ENCODE results near the gene VAMP1. TPM values are rescaled to one million over a fixed set of nuclear protein-coding genes. Genes with fewer than 3 reads are reported as not detected.
"Not testable (repeated sequence)": the region's sequence is repeated elsewhere in the genome, so short reads cannot be mapped to it uniquely, and the experiment has no call there.

Gene VAMP1
- total RNA-seq, 2 donors from 2014 or later = 3.9 to 4.1 TPM

DNA sequence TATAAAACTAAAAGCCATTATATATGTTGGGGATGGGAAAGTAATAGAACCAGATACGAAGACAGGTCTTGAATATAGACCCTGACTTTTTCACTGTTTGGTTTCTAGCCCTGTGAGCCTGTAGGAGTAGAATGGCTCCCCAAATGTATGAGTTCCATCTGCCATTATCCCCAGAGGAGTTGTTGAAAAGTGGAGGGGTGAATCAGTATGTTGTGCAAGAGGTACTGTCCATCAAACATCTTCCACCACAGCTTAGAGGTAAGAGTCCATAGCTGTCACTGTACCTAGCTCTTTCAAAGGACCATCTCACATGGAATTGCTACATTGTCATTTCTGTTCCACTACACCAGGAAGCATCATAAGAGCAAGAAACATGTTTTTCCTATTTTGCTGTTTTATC, 24.5 kb upstream of the VAMP1 start:
- peak overlapping the region; percentile 76 for H3K4me3 ChIP-seq

GRCh38 chr12:6494258-6494743, 23.8 kb upstream of the VAMP1 start:
- no peak for DNase-seq
- H3K27me3 ChIP-seq = no peaks in the 10 kb centered on the region
- intact Hi-C loops (cut with DNase I) = no loop called here
- peaks cover 3% of the 10 kb centered on the region for H3K4me1 ChIP-seq
- H3K27ac ChIP-seq = peak overlapping the region; percentile 99
- TF ChIP-seq CTCF (IDR thresholded peaks at IDR 0.05) = no peak
- H3K9ac ChIP-seq (ENCODE audit: low read depth in 2 of 2, low read length in 2 of 2) = peak overlapping the region in 1 of 2 donors; percentile 98
- no peaks in the 10 kb centered on the region for H3K36me3 ChIP-seq
- no peaks in the 10 kb centered on the region for H3K9me3 ChIP-seq
- H3K4me3 ChIP-seq = peak overlapping the region; percentile 76

More for the DNA sequence above, 24.5 kb upstream of the VAMP1 start:
- Histone ChIP-seq H3K9ac (ENCODE audit: low read depth in 2 of 2, low read length in 2 of 2) (peak overlapping the region in 1 of 2 donors; percentile 98), H3K9me3 (no peaks in the 10 kb centered on the region), H3K27me3 (no peaks in the 10 kb centered on the region), H3K4me1 (peaks cover 3% of the 10 kb centered on the region), H3K27ac (no peak overlapping the region), H3K36me3 (no peaks in the 10 kb centered on the region)
- intact Hi-C loops (cut with DNase I) = no loop called here
- DNase-seq = no peak
- no peak for TF ChIP-seq CTCF (IDR thresholded peaks at IDR 0.05)

DNA sequence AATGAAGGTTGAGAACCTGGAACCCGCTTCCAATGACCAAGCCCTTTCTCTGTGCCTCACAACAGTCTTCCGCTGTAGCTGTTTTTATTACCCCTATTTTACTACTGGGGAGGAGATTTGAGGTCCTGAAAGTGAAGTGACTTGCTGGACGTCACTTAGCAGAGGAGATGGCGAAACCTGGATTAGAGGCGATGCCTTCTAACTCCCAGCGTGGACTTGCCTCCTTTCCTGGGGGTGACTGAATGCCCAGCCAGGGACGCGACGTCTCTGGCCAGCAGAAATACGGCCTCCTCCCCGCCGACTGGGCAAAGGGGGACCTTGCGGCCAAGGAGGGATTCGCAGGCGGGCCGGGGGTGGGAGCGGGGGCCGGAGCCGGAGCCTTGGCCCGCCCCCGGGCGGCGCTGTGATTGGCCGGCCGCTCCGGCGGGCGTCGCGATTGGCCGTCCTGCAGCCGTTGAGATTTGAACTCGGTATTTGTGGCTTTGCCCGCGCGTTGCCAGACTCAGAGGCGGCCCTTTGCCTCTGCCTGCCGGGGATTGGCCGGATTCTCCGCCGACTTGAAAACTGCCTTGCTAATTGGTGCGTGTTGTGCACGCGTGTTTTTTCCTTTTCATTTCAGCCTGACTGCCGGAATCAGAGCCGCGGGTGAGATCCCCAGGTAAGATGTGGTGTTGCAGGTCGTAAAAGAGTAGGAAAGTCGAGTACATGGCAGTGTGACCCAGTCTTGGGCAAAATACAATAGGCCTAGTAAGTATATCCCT, 23.2 kb upstream of the VAMP1 start, which contains the start of gene NCAPD2:
Gene NCAPD2 (plus strand): TSS at position 606 of the 761 bp plus-strand sequence. CDS start 997 bp downstream, outside the sequence.
- Histone ChIP-seq H3K4me1 (peaks cover 3% of the 10 kb centered on the region), H3K27me3 (no peaks in the 10 kb centered on the region), H3K4me3 (peak within 1 kb of the TSS; percentile 76), H3K9ac (ENCODE audit: low read depth in 2 of 2, low read length in 2 of 2) (peak within 1 kb of the TSS; percentile 86 to 98), H3K9me3 (no peaks in the 10 kb centered on the region), H3K27ac (peak within 1 kb of the TSS; percentile 99), H3K36me3 (no peaks in the 10 kb centered on the region)
- DNase-seq = peak; percentile 97
- intact Hi-C loops (cut with DNase I) = no loop called here
- TF ChIP-seq CTCF (IDR thresholded peaks at IDR 0.05) = peak; percentile 33

DNA sequence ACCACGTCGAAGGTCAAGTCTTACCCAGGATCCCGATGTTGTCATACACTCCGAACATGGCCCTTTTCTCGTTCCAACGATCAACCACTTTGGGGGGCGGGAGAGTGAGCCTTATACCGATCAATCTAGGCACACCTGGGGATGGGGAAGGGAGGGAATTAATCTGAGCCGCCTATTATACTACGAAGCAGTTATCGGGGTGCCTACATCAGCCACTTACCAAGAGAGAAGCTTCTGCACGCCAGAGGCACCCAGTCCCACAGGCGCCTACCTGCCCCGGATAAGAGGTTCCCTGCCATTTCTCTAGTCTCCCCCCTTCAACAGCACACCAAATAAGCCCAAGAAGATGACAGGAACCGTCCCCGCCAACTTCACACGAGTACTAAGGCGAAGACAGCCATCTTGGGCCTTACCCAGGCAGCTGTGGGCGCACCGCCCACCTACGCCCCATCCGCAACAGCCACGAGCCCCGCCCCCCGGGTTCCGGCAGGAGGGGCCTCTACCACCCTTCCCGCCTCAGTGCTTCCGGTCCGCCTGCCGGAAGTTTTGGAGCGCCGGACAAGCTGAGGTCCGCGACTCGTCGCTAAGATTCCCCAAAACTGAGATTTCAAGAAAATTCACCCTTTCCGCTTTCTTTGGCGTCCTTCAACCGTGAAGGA, 22.5 kb upstream of the VAMP1 start, which contains the start of gene MRPL51:
Gene MRPL51 (minus strand): TSS at position 425 of the 659 bp plus-strand sequence. CDS start 126 bp downstream, at position 299.
- Histone ChIP-seq H3K27me3 (no peaks in the 10 kb centered on the region), H3K9me3 (no peaks in the 10 kb centered on the region), H3K4me1 (peaks cover 3% of the 10 kb centered on the region), H3K27ac (peak within 1 kb of the TSS; percentile 99), H3K4me3 (peak within 1 kb of the TSS; percentile 76), H3K36me3 (no peaks in the 10 kb centered on the region), H3K9ac (ENCODE audit: low read depth in 2 of 2, low read length in 2 of 2) (peak within 1 kb of the TSS; percentile 86 to 98)
- intact Hi-C loops (cut with DNase I) = no loop called here
- no peak for TF ChIP-seq CTCF (IDR thresholded peaks at IDR 0.05)
- peak; percentile 98 for DNase-seq

- H3K4me1 ChIP-seq; intact Hi-C loops (cut with DNase I); H3K27ac ChIP-seq; H3K9me3 ChIP-seq; H3K4me3 ChIP-seq; DNase-seq; H3K36me3 ChIP-seq; H3K9ac ChIP-seq (ENCODE audit: low read depth in 2 of 2, low read length in 2 of 2); H3K27me3 ChIP-seq: not testable (repeated sequence)
Measured at GRCh38 chr12:6490673-6491072, 20.2 kb upstream of the VAMP1 start.
